KOPT-K1 (cell line): ENCODE data around the gene MISP3.
A peak's percentile ranks its signal among the peaks of the same experiment; 100 is the strongest.

Experiments
- H3K27ac ChIP-seq: fragments of 200-600 bp; sonication (generic); 2 replicates; pipeline ENCODE4 v1.5.1; 2016; ENCODE audit warnings: antibody characterized with exemption, mild to moderate bottlenecking, low read depth, low read length; ENCODE audit not compliant: poor library complexity, severe bottlenecking
- H3K36me3 ChIP-seq: fragments of 200-600 bp; sonication (generic); 2 replicates; pipeline ENCODE4 v1.5.1; 2017; ENCODE audit warnings: antibody characterized with exemption, mild to moderate bottlenecking, low read length, moderate library complexity; ENCODE audit not compliant: insufficient read depth
- H3K9me3 ChIP-seq: fragments of 200-600 bp; sonication (generic); 2 replicates; pipeline ENCODE4 v1.5.1; 2017; ENCODE audit warnings: antibody characterized with exemption, low read length, mild to moderate bottlenecking; ENCODE audit not compliant: insufficient read depth, poor library complexity, severe bottlenecking

Gene MISP3

DNA sequence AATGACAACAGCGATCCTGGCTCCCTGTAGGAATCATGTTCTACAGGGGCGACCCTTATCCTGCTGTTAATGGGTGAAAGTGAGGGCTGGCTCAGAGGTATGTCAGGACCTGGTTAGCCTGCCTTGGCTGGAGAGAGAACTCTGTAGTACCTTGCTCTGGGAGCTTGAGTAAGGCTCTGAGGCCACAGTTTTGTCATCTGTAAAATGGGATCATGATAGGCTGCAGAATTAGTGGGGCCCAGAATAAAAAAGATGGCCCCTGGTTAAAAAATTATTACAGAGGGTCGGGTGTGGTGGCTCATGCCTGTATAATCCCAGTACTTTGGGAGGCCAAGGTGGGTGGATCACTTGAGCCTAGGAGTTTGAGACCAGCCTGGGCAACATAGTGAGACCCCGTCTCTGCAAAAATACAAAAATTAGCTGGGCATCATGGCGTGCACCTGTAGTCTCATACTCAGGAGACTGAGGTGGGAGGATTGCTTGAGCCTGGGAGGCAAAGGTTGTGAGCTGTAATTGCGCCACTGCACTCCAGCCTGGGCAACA, 28.5 kb downstream of the MISP3 start:
- no peak overlapping the region for H3K27ac ChIP-seq
- H3K36me3 ChIP-seq, result peaks cover 72% of the 10 kb centered on the region
- H3K9me3 ChIP-seq, result no peaks in the 10 kb centered on the region

DNA sequence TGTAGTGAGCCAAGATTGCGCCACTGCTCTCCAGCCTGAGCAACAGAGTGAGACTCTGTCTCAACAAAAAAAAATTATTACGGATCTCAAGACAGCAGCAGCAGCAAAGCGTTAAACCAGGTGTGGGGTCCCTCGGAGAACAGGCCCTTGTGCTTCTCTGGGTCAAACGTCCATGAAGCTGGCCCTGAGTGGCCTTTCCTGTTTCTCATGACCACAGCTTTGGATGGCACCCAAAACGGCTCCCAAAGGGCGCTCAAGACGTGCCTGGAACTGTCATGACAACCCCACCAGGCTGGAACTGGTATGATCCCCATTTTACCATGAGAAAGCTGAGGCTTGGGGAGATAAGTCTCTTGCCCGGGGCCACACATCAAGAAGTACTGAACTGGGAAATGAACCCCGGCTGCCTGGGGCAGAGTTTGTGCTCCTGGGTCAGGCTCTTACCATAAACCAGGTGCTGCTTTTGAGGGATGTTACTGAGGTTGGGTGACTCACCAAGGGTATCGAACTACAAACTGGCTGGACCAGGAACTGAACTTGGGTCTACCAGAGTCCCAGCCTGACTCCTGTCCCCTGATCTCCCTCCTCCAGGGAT, 29.6 kb downstream of the MISP3 start:
- Histone ChIP-seq H3K36me3 (peaks cover 71% of the 10 kb centered on the region), H3K27ac (no peak overlapping the region), H3K9me3 (no peaks in the 10 kb centered on the region)

GRCh38 chr19:14102756-14103155, 30.2 kb downstream of the MISP3 start:
- Histone ChIP-seq H3K27ac (no peak overlapping the region), H3K9me3 (no peaks in the 10 kb centered on the region), H3K36me3 (peaks cover 65% of the 10 kb centered on the region)

DNA sequence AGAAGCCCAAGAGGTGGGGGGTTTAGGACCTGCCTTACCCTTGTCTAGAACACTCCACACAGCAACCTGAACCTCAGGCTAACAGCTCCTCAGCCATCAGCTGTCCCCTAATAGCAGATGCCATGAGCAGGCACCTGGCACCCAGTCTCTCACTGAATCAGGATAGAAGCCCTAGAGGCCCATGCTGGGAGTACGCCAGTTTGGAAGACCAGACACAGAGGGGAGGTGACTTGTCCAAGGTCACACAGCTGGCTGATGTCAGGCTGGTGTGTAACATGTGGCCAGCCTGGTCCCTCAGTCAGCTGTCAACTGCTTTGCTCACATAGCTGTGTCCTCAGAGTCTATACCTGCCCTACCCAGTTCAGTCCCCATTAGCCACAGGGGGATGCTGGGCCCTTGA, 30.7 kb downstream of the MISP3 start:
- Histone ChIP-seq H3K27ac (no peak overlapping the region), H3K36me3 (peaks cover 61% of the 10 kb centered on the region), H3K9me3 (no peaks in the 10 kb centered on the region)

DNA sequence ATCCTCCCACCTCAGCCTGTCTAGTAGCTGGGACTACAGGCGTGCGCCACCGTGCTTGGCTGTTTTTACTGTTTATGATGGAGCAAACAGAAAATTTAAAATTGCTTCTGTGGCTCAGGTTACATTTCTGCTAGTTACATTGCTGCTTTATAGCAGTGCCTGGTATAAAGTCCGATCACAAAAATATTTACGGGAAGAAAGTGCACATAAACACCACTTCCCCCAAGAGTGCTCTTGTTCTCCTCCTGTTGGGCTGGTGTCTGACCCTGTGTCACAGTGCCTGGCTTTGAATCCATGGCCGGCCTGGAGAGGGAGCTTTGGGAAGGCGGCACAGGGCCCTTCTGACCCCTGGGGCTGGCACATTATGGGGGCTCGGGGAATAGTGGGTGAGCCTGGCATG, 33.1 kb downstream of the MISP3 start:
- Histone ChIP-seq H3K9me3 (no peaks in the 10 kb centered on the region), H3K27ac (no peak overlapping the region), H3K36me3 (peaks cover 47% of the 10 kb centered on the region)

GRCh38 chr19:14106840-14107239, 34.3 kb downstream of the MISP3 start:
- Histone ChIP-seq H3K9me3 (no peaks in the 10 kb centered on the region), H3K36me3 (peaks cover 40% of the 10 kb centered on the region), H3K27ac (no peak overlapping the region)

DNA sequence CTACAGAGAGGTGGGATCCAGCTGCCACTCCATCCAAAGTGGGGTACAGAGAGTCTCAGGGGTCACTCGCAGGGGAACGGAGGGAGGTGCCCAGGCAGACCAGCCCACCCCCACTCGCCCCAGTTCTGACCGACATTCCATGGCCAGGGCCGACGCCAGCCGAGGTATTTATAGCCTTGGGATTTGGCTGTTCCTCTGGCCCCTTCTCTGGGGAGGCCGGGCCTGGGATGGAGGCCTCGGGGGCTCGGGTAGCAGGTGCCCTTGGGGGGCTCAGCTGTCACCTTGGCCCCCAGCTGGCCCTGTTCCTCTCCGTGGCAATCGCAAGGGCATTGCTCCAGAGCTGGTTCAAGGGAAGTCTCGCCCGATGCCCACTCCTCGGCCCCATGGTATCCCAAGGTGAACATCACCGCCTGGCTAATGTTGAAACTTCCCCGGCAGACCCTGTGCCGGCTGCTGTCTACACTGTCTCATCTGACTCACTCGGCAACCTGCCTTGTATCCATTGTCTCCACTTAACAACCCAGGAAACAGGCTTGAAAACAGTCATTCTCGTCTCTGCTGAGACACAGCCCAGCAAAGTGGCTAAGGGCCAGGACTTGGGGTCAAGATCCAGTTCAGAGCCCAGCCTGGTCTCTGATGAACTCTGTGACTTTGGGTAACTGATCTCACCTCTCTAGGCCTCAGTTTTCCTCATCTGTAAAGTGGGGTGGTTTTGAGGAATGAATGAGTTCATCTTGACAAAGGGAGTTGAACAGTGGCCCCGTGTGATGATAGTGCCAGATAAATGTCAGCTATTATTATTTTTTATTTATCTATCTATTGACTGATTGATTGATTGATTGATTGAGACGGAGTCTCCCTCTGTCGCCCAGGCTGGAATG, 35.2 kb downstream of the MISP3 start:
- Histone ChIP-seq H3K27ac (no peak overlapping the region), H3K9me3 (no peaks in the 10 kb centered on the region), H3K36me3 (peaks cover 30% of the 10 kb centered on the region)

DNA sequence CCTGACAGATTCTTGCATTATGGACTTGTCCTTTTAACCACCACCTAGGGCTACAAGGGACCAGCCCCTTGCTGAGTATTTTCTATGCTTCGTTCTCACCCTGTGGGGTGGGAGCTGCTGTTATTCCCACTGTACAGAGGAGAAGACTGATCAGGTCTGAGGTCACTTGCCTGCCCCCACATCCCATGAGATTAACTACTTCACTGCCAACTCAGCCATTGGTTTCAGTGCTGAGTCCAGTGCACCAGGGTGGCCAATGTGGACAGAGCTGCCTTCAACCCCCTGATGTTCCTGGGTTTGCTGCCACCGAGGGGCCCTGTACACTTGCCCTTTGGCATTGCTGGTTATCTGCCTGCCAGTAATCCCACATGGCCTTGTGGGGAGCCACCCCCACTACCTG, 38.1 kb downstream of the MISP3 start:
- H3K36me3 ChIP-seq, result peaks cover 13% of the 10 kb centered on the region; the same call in 1 of the 2 replicates
- H3K9me3 ChIP-seq, result no peaks in the 10 kb centered on the region
- H3K27ac ChIP-seq, result no peak overlapping the region

GRCh38 chr19:14111486-14111885, 38.9 kb downstream of the MISP3 start:
- H3K27ac ChIP-seq, result peak overlapping the region; percentile 44

DNA sequence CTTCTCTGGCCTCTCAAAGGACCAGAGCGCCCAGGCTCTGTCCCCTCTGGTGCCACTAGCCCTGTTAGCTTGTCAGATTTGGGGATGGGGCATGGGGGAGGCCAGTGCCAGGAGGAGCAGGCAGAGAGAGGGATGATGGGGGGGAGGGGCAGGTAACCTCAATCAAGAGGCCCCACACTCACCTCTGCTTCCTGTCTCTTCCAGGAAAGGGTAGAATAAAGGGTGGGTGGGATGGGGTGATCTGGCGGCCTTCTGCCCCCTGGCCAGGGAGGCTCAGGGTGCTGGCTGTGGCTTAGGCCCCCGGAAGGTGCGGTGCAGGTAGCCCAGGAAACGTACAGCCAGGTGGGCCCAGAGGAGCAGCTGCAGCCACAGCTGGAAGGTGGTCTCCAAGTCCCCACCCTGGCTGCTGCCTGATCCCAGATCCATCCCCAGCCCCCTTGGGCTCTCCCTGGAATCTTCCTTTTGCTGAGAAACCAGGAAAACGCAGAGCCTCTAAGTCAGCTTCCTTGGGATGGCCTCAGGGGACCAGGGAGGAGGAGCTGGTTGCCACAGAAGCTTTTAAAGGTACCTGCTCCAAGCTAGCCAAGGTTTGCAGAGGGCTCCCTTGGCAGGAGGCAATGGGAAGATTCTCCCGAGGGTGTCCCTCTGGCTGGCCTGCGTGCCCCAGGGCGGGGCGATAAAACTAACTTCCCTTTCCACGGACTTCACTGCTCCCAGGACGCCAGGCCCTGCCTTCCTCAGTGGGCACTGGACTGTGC, 39.6 kb downstream of the MISP3 start:
- peak overlapping the region; percentile 44 for H3K27ac ChIP-seq
- H3K9me3 ChIP-seq, result no peaks in the 10 kb centered on the region
- no peaks in the 10 kb centered on the region; the same call in 1 of the 2 replicates for H3K36me3 ChIP-seq

More at GRCh38 chr19:14111486-14111885, 38.9 kb downstream of the MISP3 start:
- Histone ChIP-seq H3K36me3 (peaks cover 5% of the 10 kb centered on the region; the same call in 1 of the 2 replicates), H3K9me3 (no peaks in the 10 kb centered on the region)

DNA sequence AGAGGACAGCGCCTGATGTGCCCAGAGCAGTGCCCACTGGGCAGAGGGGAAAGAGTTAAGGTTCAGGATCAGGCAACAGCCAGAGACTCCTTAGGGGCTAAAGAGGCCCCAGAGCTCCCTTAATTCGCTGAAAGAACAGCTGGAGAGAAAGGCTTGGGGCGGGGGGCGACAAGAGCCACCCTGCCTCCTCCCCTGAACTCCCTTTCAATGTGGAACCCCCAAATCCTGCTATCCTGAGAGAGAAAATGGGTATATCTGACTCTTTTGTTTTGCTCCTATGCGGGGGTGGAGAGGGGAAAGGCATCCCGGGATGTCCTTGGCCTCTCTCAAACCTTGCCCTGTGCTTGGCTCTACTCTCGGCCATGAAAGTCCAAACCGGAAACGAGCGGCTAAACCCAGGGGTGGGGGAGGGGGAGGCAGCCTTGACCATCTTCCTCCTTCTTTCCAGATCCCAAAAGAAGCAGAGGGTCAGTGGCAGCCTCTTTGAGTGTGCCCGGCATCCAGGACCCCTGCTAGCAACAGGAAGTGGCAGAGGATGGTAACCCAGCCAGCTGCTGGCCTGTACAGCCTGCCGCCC, 40.3 kb downstream of the MISP3 start:
- H3K36me3 ChIP-seq, result no peaks in the 10 kb centered on the region; the same call in 1 of the 2 replicates
- no peaks in the 10 kb centered on the region for H3K9me3 ChIP-seq
- peak overlapping the region; percentile 44 for H3K27ac ChIP-seq

GRCh38 chr19:14113762-14114414, 41.3 kb downstream of the MISP3 start:
- H3K9me3 ChIP-seq, result no peaks in the 10 kb centered on the region
- peak overlapping the region; percentile 3 for H3K27ac ChIP-seq
- H3K36me3 ChIP-seq, result no peaks in the 10 kb centered on the region

GRCh38 chr19:14114439-14114838, 41.9 kb downstream of the MISP3 start:
- Histone ChIP-seq H3K36me3 (peaks cover under 1% of the 10 kb centered on the region; the same call in 1 of the 2 replicates), H3K27ac (no peak overlapping the region), H3K9me3 (no peaks in the 10 kb centered on the region)

- no peak overlapping the region for H3K27ac ChIP-seq
Observed at GRCh38 chr19:14114854-14115253, 42.3 kb downstream of the MISP3 start.

More at GRCh38 chr19:14114854-14115253, 42.3 kb downstream of the MISP3 start:
- H3K9me3 ChIP-seq, result no peaks in the 10 kb centered on the region
- peaks cover 5% of the 10 kb centered on the region for H3K36me3 ChIP-seq
